WTC11 (cell line): ENCODE results near the gene MSI2. TPM values are rescaled to one million over a fixed set of nuclear protein-coding genes. Genes with fewer than 3 reads are reported as not detected.

Experiments used
- ATAC-seq: fragments of 200-7000 bp; cut with Tn5 transposase; 2 replicates; pipeline ENCODE4 v1.10.0; 2021; ENCODE audit warnings: mild to moderate bottlenecking, moderate library complexity
- CTCF ChIA-PET: fragments of 300-600 bp; sonication (Branson Sonifier 250); formaldehyde crosslinking; loops from one replicate; lab custom pipeline; 2021; ENCODE audit warnings: antibody characterized with exemption; lab: Charles Lee
- POLR2A ChIA-PET: fragments of 350-600 bp; sonication (Branson Sonifier 250); formaldehyde crosslinking; loops from one replicate; lab custom pipeline; 2021; ENCODE audit warnings: antibody characterized with exemption; lab: Charles Lee
- DNase-seq: peaks from one replicate; pipeline ENCODE4 v3.0.0; 2021; ENCODE audit warnings: low spot score
- H3K27ac Mint-ChIP-seq: 2 replicates; pipeline ENCODE4 v1.8.0; 2021; ENCODE audit warnings: mixed read lengths
- H3K27me3 Mint-ChIP-seq: 2 replicates; pipeline ENCODE4 v1.8.0; 2021; ENCODE audit warnings: low read depth, mild to moderate bottlenecking, moderate library complexity, mixed read lengths
- H3K36me3 Mint-ChIP-seq: 2 replicates; pipeline ENCODE4 v1.8.0; 2021; ENCODE audit warnings: mixed read lengths
- H3K4me1 Mint-ChIP-seq: 2 replicates; pipeline ENCODE4 v1.8.0; 2022; ENCODE audit warnings: mixed read lengths
- H3K4me3 Mint-ChIP-seq: 2 replicates; pipeline ENCODE4 v1.8.0; 2021; ENCODE audit warnings: mild to moderate bottlenecking, moderate library complexity, mixed read lengths
- H3K9me3 Mint-ChIP-seq: 2 replicates; pipeline ENCODE4 v1.8.0; 2021; ENCODE audit warnings: mixed read lengths
- ATF1 ChIP-seq: sonication (generic); formaldehyde crosslinking; IDR thresholded peaks from 2 replicates; pipeline ENCODE4 v1.8.1; 2023; ENCODE audit warnings: mild to moderate bottlenecking, moderate library complexity, missing genetic modification reagents
- ATF6 ChIP-seq: sonication (generic); formaldehyde crosslinking; IDR thresholded peaks from 2 replicates; pipeline ENCODE4 v1.8.1; 2023; ENCODE audit warnings: mild to moderate bottlenecking, missing genetic modification reagents
- CREB1 ChIP-seq: sonication (generic); formaldehyde crosslinking; IDR thresholded peaks from 2 replicates; pipeline ENCODE4 v1.8.0; 2023; ENCODE audit warnings: mild to moderate bottlenecking, missing genetic modification reagents
- CTCF ChIP-seq: fragments of 200-600 bp; IDR thresholded peaks from 2 replicates; pipeline ENCODE4 v1.8.0; 2022; ENCODE audit warnings: antibody characterized with exemption
- E2F1 ChIP-seq: sonication (generic); formaldehyde crosslinking; IDR thresholded peaks from 2 replicates; pipeline ENCODE4 v1.8.0; 2022; ENCODE audit warnings: mild to moderate bottlenecking, missing genetic modification reagents
- ESRRA ChIP-seq: sonication (generic); formaldehyde crosslinking; IDR thresholded peaks from 2 replicates; pipeline ENCODE4 v1.8.1; 2022; ENCODE audit warnings: mild to moderate bottlenecking, missing genetic modification reagents, borderline replicate concordance
- ETV6 ChIP-seq: sonication (generic); formaldehyde crosslinking; IDR thresholded peaks from 2 replicates; pipeline ENCODE4 v1.8.1; 2022; ENCODE audit warnings: mild to moderate bottlenecking, missing genetic modification reagents
- GABPB1 ChIP-seq: sonication (generic); formaldehyde crosslinking; IDR thresholded peaks from 2 replicates; pipeline ENCODE4 v1.8.1; 2023; ENCODE audit warnings: mild to moderate bottlenecking, missing genetic modification reagents
- GRHL2 ChIP-seq: fragments of 250-450 bp; sonication (Bioruptor Pico); IDR thresholded peaks from 2 replicates; pipeline ENCODE4 v1.8.0; 2022; ENCODE audit warnings: mild to moderate bottlenecking, moderate library complexity; ENCODE audit not compliant: insufficient replicate concordance, severe bottlenecking
- HMGA2 ChIP-seq: fragments of 250-450 bp; sonication (Bioruptor Pico); IDR thresholded peaks from 2 replicates; pipeline ENCODE4 v1.4.0; 2021; ENCODE audit warnings: mild to moderate bottlenecking, moderate library complexity
- PRRX2 ChIP-seq: fragments of 250-450 bp; sonication (Bioruptor Pico); IDR thresholded peaks from 2 replicates; pipeline ENCODE4 v1.8.0; 2021; ENCODE audit warnings: mild to moderate bottlenecking
- SOX15 ChIP-seq: fragments of 250-450 bp; sonication (Bioruptor Pico); IDR thresholded peaks from 2 replicates; pipeline ENCODE4 v1.9.0; 2021; ENCODE audit warnings: mild to moderate bottlenecking
- SP1 ChIP-seq: sonication (generic); formaldehyde crosslinking; conservative IDR thresholded peaks from 2 replicates; pipeline ENCODE4 v1.8.1; 2022; ENCODE audit warnings: missing genetic modification reagents
- STAT6 ChIP-seq: sonication (generic); formaldehyde crosslinking; conservative IDR thresholded peaks from 2 replicates; pipeline ENCODE4 v1.8.1; 2023; ENCODE audit warnings: mild to moderate bottlenecking, low read depth, missing genetic modification reagents, moderate library complexity
- TEAD1 ChIP-seq: sonication (generic); formaldehyde crosslinking; IDR thresholded peaks from 2 replicates; pipeline ENCODE4 v1.8.0; 2022; ENCODE audit warnings: mild to moderate bottlenecking, missing genetic modification reagents
- TEAD4 ChIP-seq: sonication (generic); formaldehyde crosslinking; IDR thresholded peaks from 2 replicates; pipeline ENCODE4 v1.8.0; 2022; ENCODE audit warnings: mild to moderate bottlenecking, missing genetic modification reagents
- TP53 ChIP-seq: sonication (generic); formaldehyde crosslinking; IDR thresholded peaks from 2 replicates; pipeline ENCODE4 v1.8.1; 2023; ENCODE audit warnings: mild to moderate bottlenecking, missing genetic modification reagents
- ZBTB21 ChIP-seq: sonication (generic); formaldehyde crosslinking; IDR thresholded peaks from 2 replicates; pipeline ENCODE4 v1.8.1; 2023; ENCODE audit warnings: mild to moderate bottlenecking, missing genetic modification reagents, borderline replicate concordance
- ZNF232 ChIP-seq: sonication (generic); formaldehyde crosslinking; IDR thresholded peaks from 2 replicates; pipeline ENCODE4 v1.8.0; 2022; ENCODE audit warnings: mild to moderate bottlenecking, missing genetic modification reagents
- ZNF512 ChIP-seq: sonication (generic); formaldehyde crosslinking; IDR thresholded peaks from 2 replicates; pipeline ENCODE4 v1.8.1; 2022; ENCODE audit warnings: missing genetic modification reagents, borderline replicate concordance
- total RNA-seq: library from RNA; stranded (reverse); gene quantifications from 3 replicates; pipeline ENCODE4 v1.2.3, GENCODE V29; 2021

The MSI2 gene
- total RNA-seq, 1 experiment from 2014 or later = 82.1 TPM

GRCh38 chr17:57438066-57438731 is 181.9 kb downstream of the MSI2 start (continued):
- no peak for TF ChIP-seq STAT6 (CRISPR knock-in tag)
- TF ChIP-seq GABPB1 (CRISPR knock-in tag) = no peak
- TF ChIP-seq ESRRA (CRISPR knock-in tag) = no peak

GRCh38 chr17:57439651-57440050 is 183.3 kb downstream of the MSI2 start:
- no peak overlapping the region for H3K4me3 Mint-ChIP-seq
- H3K27ac Mint-ChIP-seq = peak overlapping the region; percentile 51
- no peaks in the 10 kb centered on the region for H3K27me3 Mint-ChIP-seq
- POLR2A ChIA-PET = interaction anchor here (0.7 kb wide), 1 partner anchor 220 kb away, joined by 3 read pairs; no protein-coding TSS in a partner anchor
- CTCF ChIA-PET = interaction anchor here (0.6 to 3.2 kb wide), 19 partner anchors 8 to 327 kb away, joined by 3 to 40 read pairs (median 8); no protein-coding TSS in a partner anchor
- no peaks in the 10 kb centered on the region for H3K9me3 Mint-ChIP-seq
- TF ChIP-seq ZNF512 (CRISPR knock-in tag) = no peak
- TF ChIP-seq TEAD4 (CRISPR knock-in tag) = no peak
- TF ChIP-seq ZBTB21 = no peak
- TF ChIP-seq HMGA2 = no peak
- no peak for TF ChIP-seq SOX15 (CRISPR knock-in tag)
- TF ChIP-seq GRHL2 (CRISPR knock-in tag) = no peak
- TF ChIP-seq SP1 = no peak
- peaks cover 56% of the 10 kb centered on the region for H3K4me1 Mint-ChIP-seq
- DNase-seq (no peak), ATAC-seq (no peak)
- no peaks in the 10 kb centered on the region for H3K36me3 Mint-ChIP-seq

- H3K27me3 Mint-ChIP-seq = no peaks in the 10 kb centered on the region
- TF ChIP-seq TEAD1 (0 out of 2 replicates have a peak, but pooled peaks have one; percentile 34), E2F1 (CRISPR knock-in tag) (no peak), ETV6 (CRISPR knock-in tag) (peak; percentile 53; the same call in 1 of the 2 replicates), CTCF (peak; percentile 36; the same call in 1 of the 2 replicates), PRRX2 (0 out of 2 replicates have a peak, but pooled peaks have one; percentile 25), ZNF512 (CRISPR knock-in tag) (no peak), CREB1 (no peak), ATF6 (CRISPR knock-in tag) (no peak), ATF1 (no peak), ZNF232 (CRISPR knock-in tag) (no peak), TP53 (CRISPR knock-in tag) (no peak), HMGA2 (no peak)
- H3K9me3 Mint-ChIP-seq = no peaks in the 10 kb centered on the region
- no peaks in the 10 kb centered on the region for H3K36me3 Mint-ChIP-seq
- peaks cover 64% of the 10 kb centered on the region for H3K4me1 Mint-ChIP-seq
- POLR2A ChIA-PET = no interaction called here
- DNase-seq (peak; percentile 74), ATAC-seq (peak; percentile 87)
- CTCF ChIA-PET = interaction anchor here (0.5 to 3.2 kb wide), 37 partner anchors 8 to 666 kb away, joined by 3 to 40 read pairs (median 5); no protein-coding TSS in a partner anchor
- no peak overlapping the region for H3K4me3 Mint-ChIP-seq
- H3K27ac Mint-ChIP-seq = peak overlapping the region; percentile 47
Measured at GRCh38 chr17:57440522-57441269, 184.4 kb downstream of the MSI2 start.
